ENCODE results near the gene EVC. TPM values are rescaled to one million over a fixed set of nuclear protein-coding genes. Genes with fewer than 3 reads are reported as not detected.

Gene EVC
- total RNA-seq, 4 donors from 2014 or later, result 12.4 to 29.3 (median 17.6) TPM

DNA sequence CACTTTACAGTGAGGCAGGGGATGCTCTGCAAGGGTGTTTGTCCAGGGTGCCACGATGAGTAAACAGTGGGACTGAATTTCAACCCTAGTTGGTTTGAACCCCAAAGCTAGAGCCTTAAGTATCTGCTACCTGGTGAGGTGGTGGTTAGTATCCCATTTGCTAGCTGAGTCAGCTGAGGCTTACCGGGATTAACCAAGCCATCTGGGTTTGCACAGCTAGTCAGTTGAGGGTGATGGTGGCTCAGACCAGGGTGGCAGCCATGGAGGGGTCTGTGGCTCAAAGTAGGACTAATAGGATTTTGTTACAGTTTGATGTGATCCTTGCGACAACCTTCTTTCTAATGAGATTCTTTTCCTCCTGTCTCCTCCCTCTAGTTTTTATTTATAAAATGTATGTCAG lies 1.9 kb downstream of the EVC start:
- ATAC-seq (ENCODE audit: low FRiP score) (no peak), DNase-seq (ENCODE audit: low spot score) (no peak)
- TF ChIP-seq, protein P1, sequence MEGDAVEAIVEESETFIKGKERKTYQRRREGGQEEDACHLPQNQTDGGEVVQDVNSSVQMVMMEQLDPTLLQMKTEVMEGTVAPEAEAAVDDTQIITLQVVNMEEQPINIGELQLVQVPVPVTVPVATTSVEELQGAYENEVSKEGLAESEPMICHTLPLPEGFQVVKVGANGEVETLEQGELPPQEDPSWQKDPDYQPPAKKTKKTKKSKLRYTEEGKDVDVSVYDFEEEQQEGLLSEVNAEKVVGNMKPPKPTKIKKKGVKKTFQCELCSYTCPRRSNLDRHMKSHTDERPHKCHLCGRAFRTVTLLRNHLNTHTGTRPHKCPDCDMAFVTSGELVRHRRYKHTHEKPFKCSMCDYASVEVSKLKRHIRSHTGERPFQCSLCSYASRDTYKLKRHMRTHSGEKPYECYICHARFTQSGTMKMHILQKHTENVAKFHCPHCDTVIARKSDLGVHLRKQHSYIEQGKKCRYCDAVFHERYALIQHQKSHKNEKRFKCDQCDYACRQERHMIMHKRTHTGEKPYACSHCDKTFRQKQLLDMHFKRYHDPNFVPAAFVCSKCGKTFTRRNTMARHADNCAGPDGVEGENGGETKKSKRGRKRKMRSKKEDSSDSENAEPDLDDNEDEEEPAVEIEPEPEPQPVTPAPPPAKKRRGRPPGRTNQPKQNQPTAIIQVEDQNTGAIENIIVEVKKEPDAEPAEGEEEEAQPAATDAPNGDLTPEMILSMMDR (IDR thresholded peaks at IDR 0.05), result no peak

DNA sequence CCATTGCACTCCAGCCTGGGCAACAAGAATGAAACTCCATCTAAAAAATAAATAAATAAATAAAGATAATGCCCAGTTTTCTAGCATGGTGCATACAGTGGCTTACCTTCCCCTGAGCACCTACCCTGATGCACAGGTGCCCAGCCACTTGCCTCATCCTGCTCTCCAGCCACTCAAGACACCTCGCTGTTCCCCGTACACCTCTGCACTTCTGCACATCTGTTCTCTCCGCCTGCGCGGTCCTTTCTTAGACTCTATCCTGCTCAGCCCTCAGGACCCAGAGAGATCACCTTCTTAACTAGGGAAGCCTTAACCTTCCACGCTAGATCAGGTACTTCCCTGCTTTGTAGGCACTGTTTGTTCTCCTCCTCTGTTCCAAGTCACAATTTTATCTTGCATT lies 2.9 kb downstream of the EVC start:
- DNase-seq (ENCODE audit: low spot score), result no peak
- TF ChIP-seq, protein P1 (IDR thresholded peaks at IDR 0.05), result no peak
- no peak for ATAC-seq (ENCODE audit: low FRiP score)

DNA sequence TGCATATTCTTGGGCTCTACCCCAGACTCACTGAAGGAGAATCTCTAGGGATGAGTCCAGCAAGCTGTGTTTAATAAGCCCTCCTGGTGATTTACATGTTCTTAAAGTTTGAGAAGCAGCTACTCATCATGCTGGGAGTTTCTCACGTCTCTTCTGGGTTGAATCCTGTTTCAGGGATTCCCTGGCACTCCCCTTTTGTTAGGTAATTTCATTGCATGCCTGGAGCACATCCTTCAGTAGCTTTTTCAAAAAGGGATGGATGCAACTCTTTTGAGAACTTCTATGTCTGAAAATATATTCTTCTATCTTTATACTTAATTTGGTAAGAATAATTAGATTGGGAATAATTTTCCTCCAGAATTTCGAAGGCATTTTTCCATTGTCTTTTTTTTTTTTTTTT lies 4.4 kb downstream of the EVC start:
- DNase-seq (ENCODE audit: low spot score) (no peak), ATAC-seq (ENCODE audit: low FRiP score) (no peak)
- TF ChIP-seq, protein P1 (IDR thresholded peaks at IDR 0.05), result no peak

DNA sequence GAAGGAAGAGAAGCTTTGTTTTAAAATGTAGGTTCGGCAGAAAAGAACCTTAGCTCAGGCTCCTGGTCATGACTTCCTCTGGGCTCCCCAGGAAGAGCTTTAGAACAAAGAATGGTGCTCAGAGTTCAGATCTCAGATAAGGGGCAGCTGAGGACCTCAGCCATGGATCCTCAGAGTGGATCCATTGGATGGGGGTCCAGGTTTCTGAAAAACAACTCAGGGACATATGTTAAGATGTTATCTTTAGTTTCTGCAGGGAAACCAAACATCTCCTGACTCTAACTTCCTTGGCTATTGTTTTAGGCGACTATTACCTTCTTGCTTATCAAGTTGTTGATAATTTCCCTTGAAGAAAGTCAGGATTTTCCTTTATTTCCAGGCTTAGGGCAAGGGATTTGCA lies 5.4 kb downstream of the EVC start:
- ATAC-seq (ENCODE audit: low FRiP score) (no peak), DNase-seq (ENCODE audit: low spot score) (no peak)
- TF ChIP-seq, protein P1 (IDR thresholded peaks at IDR 0.05), result no peak

DNA sequence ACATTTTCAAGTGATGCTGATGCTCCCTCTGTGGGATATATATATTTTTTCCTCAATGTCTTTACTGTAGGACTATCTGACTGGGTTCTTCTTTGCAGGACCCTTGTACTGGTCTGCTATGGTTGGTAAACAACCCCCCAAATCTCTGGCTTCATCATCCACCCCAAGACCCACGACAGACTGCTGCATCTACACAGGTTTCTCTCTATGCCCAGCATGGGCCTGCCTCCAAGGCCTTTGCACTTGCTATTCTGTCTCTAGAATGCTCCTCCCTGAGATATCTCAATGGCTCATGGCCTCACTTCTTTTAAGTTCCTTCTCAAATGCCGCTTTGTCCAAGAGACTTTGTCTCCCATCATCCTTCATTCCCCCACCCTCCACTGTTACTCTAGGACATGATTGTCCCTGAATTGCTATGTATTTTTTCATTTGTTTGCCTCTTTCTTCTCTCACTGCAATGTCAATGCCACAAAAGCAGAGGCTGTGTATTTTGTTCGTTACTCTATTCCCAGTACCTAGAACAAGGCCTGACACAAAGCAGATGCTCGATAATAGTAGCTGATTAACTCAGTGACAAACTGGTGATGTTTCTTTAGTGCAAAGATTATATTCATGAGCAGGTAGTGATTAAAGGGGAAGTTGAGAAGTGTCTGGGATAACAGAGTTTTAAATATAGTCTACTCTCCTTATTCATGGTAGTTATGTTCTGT lies 6.6 kb downstream of the EVC start:
- TF ChIP-seq, protein P1 (IDR thresholded peaks at IDR 0.05), result no peak
- DNase-seq (ENCODE audit: low spot score), result no peak
- no peak for ATAC-seq (ENCODE audit: low FRiP score)

DNA sequence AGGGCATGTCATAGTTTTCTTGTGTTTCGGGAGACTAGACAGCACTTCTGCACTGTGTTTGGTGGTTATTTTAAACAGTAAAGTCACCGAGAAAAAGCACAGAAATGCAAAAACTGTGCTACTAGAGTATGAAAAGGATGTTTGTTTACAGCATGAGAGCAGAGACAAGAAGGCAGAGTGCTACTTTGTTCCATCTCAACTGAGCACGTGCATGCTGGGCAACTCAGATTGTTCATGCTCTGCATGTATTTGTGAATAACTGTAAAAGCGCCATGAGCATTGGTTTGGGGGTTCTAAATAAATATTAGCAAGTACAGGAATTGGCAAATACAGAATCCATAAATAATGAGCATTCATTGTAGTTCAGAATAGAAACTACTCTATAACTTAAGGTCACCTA lies 7.4 kb downstream of the EVC start:
- ATAC-seq (ENCODE audit: low FRiP score) (no peak), DNase-seq (ENCODE audit: low spot score) (no peak)
- TF ChIP-seq, protein P1 (IDR thresholded peaks at IDR 0.05), result no peak

DNA sequence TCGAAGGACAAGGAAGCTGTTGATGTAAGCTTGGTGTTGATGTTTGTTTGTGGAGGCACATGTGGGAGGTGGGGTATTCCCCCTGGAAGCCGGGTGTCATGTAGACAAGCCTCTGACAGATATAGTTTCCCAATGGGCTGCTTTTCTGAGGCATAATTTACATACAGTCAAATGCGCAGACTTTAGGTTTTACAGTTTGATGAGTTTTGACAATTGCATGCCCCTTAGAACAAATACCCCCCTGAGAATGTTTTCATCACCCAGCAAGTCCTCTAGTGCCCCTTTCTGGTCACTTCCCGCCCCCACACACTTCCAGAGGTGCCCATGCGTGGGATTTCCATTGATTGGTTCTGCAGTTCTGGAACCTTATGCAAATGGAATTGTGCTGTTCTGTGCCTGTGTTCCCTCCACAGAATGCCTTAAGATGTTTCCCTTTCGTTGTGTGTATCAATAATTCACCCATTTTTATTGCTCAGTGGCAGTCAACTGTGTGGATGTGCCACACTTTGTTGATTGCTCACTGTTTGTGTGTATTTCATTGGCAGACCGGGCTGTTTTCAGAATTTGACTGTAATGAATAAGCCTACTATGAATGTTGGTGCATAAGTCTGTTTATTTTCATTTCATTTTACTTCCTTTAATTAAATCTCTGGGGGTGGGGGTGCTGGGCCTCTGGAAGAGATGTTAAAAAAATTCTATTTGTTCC lies 8.5 kb downstream of the EVC start:
- no peak for DNase-seq (ENCODE audit: low spot score)
- no peak for ATAC-seq (ENCODE audit: low FRiP score)
- TF ChIP-seq, protein P1 (IDR thresholded peaks at IDR 0.05), result no peak

Data from omental fat pad (tissue), 4 donors.